GM12892 (cell line): ENCODE results near the gene IQCK.

Experiments
- POLR2A ChIP-seq: IDR thresholded peaks from 2 replicates; pipeline ENCODE4 v1.6.1; 2011; ENCODE audit warnings: low read depth, low read length, control low read depth
- POLR2AphosphoS5 ChIP-seq: IDR thresholded peaks from 2 replicates; pipeline ENCODE4 v1.6.1; 2011; ENCODE audit warnings: low read depth, low read length, control low read depth

DNA sequence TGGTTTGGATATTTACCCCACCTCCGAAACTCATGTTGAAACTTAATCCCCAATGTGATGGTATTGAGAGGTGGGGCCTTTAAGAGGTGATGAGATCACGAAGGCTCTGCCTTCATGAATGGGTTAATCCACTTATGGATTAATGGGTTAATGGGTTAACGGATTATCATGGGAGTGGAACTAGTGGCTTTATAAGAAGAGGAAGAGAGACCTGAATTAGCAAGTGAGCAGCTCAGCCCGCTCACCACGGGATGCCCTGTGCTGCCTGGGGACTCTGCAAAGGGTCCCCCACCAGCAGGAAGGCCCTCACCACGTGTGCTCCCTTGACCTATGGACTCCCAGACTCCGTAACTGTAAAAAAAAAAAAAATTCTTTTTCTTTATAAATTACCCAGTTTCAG lies 183.1 kb downstream of the IQCK start:
- TF ChIP-seq POLR2A (no peak), POLR2AphosphoS5 (no peak)
